Measurements from ENCODE around the gene PRR5L. TPM values are rescaled to one million over a fixed set of nuclear protein-coding genes. Genes with fewer than 3 reads are reported as not detected.

PRR5L gene
- total RNA-seq, 1 experiment from 2014 or later = 1.2 TPM

DNA sequence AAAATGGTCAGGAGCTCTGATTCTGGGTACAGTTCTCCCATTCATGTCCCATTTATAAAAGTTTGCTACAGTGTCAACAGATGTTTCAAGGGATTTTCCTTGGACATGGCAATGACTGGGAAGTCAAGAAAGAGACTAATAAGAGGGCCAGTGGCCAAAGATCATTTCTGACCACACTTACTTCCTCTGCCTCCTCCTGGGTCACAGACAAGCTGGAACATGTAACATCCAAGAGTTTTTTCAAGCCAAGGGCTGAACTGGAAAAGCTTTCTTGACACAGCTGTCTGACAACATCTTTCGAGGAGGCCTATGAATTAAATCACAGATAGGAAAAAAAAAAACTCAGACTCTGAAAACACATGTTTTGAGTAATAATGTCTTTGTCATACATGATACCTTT, 15.6 kb upstream of the PRR5L start:
- H3K36me3 Mint-ChIP-seq (ENCODE audit: insufficient read depth, unreplicated experiment) = no peaks in the 10 kb centered on the region
- CTCF ChIA-PET = no interaction called here
- no peak for DNase-seq

DNA sequence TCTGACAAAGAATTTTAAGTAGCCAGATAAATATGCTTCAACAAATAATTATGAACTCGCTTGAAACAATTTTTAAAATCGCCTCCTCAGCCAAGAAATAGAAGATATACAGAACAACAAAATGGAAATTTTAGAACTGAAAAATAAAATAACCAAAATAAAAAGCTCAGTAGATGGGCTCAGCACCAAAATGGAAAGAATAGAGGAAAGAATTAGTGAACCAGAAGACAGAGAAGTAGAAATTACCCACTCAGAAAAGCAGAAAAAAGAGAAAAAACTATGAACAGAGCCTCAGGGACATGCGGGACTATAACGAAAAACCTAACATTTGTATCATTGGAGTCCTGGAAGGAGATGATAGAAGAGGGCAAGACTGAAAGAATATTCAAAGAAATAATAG, 14.2 kb upstream of the PRR5L start:
- Mint-ChIP-seq H3K36me3 (ENCODE audit: insufficient read depth, unreplicated experiment) (no peaks in the 10 kb centered on the region), H3K27me3 (ENCODE audit: unreplicated experiment) (no peaks in the 10 kb centered on the region), H3K9me3 (ENCODE audit: low read depth, unreplicated experiment) (no peaks in the 10 kb centered on the region), H3K4me3 (ENCODE audit: low read depth, unreplicated experiment) (no peak overlapping the region), H3K4me1 (ENCODE audit: low read depth, unreplicated experiment) (no peaks in the 10 kb centered on the region), H3K27ac (ENCODE audit: unreplicated experiment) (no peak overlapping the region)
- DNase-seq = no peak
- TF ChIP-seq, protein P1, sequence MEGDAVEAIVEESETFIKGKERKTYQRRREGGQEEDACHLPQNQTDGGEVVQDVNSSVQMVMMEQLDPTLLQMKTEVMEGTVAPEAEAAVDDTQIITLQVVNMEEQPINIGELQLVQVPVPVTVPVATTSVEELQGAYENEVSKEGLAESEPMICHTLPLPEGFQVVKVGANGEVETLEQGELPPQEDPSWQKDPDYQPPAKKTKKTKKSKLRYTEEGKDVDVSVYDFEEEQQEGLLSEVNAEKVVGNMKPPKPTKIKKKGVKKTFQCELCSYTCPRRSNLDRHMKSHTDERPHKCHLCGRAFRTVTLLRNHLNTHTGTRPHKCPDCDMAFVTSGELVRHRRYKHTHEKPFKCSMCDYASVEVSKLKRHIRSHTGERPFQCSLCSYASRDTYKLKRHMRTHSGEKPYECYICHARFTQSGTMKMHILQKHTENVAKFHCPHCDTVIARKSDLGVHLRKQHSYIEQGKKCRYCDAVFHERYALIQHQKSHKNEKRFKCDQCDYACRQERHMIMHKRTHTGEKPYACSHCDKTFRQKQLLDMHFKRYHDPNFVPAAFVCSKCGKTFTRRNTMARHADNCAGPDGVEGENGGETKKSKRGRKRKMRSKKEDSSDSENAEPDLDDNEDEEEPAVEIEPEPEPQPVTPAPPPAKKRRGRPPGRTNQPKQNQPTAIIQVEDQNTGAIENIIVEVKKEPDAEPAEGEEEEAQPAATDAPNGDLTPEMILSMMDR (IDR thresholded peaks at IDR 0.05; ENCODE audit: unreplicated experiment) = no peak
- no TSS peak for BruUV-seq (replicated peaks)
- intact Hi-C loops (cut with micrococcal nuclease; ENCODE audit: unreplicated experiment) = no loop called here
- CTCF ChIA-PET = no interaction called here

More for the DNA sequence above, 15.6 kb upstream of the PRR5L start:
- Mint-ChIP-seq H3K27ac (ENCODE audit: unreplicated experiment) (no peak overlapping the region), H3K27me3 (ENCODE audit: unreplicated experiment) (no peaks in the 10 kb centered on the region), H3K4me3 (ENCODE audit: low read depth, unreplicated experiment) (no peak overlapping the region), H3K9me3 (ENCODE audit: low read depth, unreplicated experiment) (no peaks in the 10 kb centered on the region), H3K4me1 (ENCODE audit: low read depth, unreplicated experiment) (no peaks in the 10 kb centered on the region)
- intact Hi-C loops (cut with micrococcal nuclease; ENCODE audit: unreplicated experiment) = no loop called here
- TF ChIP-seq, protein P1 (IDR thresholded peaks at IDR 0.05; ENCODE audit: unreplicated experiment) = no peak
- no TSS peak for BruUV-seq (replicated peaks)

DNA sequence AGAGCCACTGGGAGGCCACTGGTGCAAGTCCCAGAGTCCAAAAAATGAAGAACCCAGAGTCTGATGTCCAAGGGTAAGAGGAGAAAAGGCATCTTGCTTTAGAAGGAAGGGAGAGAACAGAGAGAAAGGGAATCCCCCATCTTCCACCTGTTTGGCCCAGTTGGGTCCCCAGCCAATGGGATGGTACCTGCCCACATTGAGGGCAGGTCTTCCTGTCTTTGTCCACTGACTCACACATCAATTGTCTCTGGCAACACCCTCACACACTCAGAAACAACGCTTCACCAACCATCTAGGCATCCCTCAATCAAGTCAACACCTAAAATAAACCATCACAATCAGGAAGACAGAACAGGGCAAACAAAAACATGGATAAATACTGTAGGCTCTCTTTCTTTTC, 13.2 kb upstream of the PRR5L start:
- Mint-ChIP-seq H3K36me3 (ENCODE audit: insufficient read depth, unreplicated experiment) (no peaks in the 10 kb centered on the region), H3K27ac (ENCODE audit: unreplicated experiment) (no peak overlapping the region), H3K27me3 (ENCODE audit: unreplicated experiment) (no peaks in the 10 kb centered on the region), H3K4me3 (ENCODE audit: low read depth, unreplicated experiment) (no peak overlapping the region), H3K4me1 (ENCODE audit: low read depth, unreplicated experiment) (peaks cover 2% of the 10 kb centered on the region), H3K9me3 (ENCODE audit: low read depth, unreplicated experiment) (no peaks in the 10 kb centered on the region)
- BruUV-seq (replicated peaks) = no TSS peak
- DNase-seq = no peak
- TF ChIP-seq, protein P1 (IDR thresholded peaks at IDR 0.05; ENCODE audit: unreplicated experiment) = no peak
- intact Hi-C loops (cut with micrococcal nuclease; ENCODE audit: unreplicated experiment) = no loop called here
- CTCF ChIA-PET = no interaction called here

DNA sequence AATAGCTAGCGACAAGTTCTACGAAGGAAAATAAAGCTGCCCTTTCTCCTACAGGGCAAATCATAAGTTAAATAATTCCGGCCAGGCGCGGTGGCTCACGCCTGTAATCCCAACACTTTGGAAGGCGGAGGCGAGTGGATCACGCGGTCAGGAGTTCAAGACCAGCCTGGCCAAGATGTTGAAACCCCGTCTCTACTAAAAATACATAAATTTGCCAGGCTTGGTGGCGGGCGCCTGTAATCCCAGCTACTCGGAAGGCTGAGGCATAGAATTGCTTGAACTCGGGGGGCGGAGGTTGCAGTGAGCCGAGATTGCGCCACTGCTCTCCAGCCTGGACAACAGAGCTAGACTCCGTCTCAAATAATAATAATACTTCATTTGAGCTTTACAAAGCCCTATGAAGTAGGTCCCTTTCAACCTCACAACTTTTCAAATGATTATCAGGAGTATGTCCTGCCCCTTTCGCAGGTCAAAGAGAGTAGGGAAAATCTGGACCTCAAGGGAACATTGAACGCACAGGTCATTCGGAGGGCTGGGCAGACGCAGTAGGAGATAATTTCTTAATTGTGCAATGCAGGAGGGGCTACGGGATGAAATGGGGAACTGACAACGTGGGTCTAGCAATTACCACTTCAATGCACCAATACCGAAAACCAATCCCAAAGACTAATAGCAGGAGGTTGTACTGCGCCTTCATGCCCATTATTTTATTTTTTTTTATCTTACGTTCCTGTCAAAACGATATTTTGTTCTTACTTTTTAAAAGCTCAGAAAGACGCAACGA, 7.5 kb upstream of the PRR5L start:
- peak overlapping the region; percentile 91 for H3K27ac Mint-ChIP-seq (ENCODE audit: unreplicated experiment)
- TSS peak; percentile 67 for BruUV-seq (replicated peaks)
- H3K27me3 Mint-ChIP-seq (ENCODE audit: unreplicated experiment) = no peaks in the 10 kb centered on the region
- intact Hi-C loops (cut with micrococcal nuclease; ENCODE audit: unreplicated experiment) = no loop called here
- peaks cover 20% of the 10 kb centered on the region for H3K4me1 Mint-ChIP-seq (ENCODE audit: low read depth, unreplicated experiment)
- peaks cover 17% of the 10 kb centered on the region for H3K36me3 Mint-ChIP-seq (ENCODE audit: insufficient read depth, unreplicated experiment)
- no peaks in the 10 kb centered on the region for H3K9me3 Mint-ChIP-seq (ENCODE audit: low read depth, unreplicated experiment)
- peak overlapping the region; percentile 91 for H3K4me3 Mint-ChIP-seq (ENCODE audit: low read depth, unreplicated experiment)
- CTCF ChIA-PET = interaction anchor here (2.7 kb wide), 1 partner anchor 204 kb away, joined by 8 read pairs; no protein-coding TSS in a partner anchor
- TF ChIP-seq, protein P1 (IDR thresholded peaks at IDR 0.05; ENCODE audit: unreplicated experiment) = no peak
- no peak for DNase-seq
